NB4 (cell line): ENCODE results near the gene MAD1L1.

Experiments used
- CTCF ChIP-seq: IDR thresholded peaks from one replicate; pipeline ENCODE4 v1.5.1; 2012; ENCODE audit warnings: low read depth, low read length
- MAX ChIP-seq: IDR thresholded peaks from 2 replicates; pipeline ENCODE4 v1.6.1; 2011; ENCODE audit warnings: low read depth, low read length
- MYC ChIP-seq: IDR thresholded peaks from 2 replicates; pipeline ENCODE4 v1.6.1; 2011; ENCODE audit warnings: low read depth, low read length
- POLR2A ChIP-seq: IDR thresholded peaks from 2 replicates; pipeline ENCODE4 v1.6.1; 2011; ENCODE audit warnings: mild to moderate bottlenecking; ENCODE audit not compliant: insufficient read length; ENCODE audit errors: extremely low read depth

DNA sequence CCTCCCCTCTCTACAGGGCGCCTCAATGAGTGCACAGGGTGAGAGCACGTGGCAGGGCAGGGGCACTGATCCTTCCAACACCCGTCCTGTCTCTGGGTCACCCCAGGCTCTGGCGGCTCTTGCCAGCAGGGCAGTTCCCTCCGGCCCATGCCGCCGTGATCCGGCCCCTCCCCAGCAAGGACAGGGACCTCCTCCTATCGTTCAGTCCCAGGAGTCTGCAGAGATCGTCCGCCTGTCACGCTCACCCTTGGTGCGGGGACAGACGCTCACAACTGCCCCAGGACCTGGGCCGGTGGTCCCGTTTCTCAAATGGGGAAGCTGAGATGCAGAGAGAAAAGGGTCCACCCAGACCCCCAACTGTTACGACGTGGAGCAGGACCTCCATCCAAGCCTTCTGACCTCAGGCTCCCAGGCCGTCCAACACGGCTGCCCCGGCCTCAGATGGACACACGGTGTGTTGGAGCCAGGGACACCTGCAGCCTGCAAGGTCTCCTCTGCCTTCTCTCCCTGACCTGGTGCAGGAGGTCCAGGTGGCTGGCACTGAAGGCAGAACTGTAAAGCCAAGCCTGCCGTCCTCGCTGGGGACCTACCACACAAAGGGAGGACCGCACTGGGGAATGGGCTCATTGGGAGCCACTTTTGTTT, 313.7 kb downstream of the MAD1L1 start:
- TF ChIP-seq CTCF (no peak), POLR2A (no peak), MAX (no peak), MYC (no peak)
